Activated CD8-positive, alpha-beta memory T cell treated with anti-CD3 and anti-CD28 coated beads, Interleukin-2, amount 50 U/mL, for 48 hours (primary cell): ENCODE data around the gene EMC9.
A peak's percentile ranks its signal among the peaks of the same experiment; 100 is the strongest.

Experiments
- DNase-seq: peaks from one replicate; pipeline ENCODE4 v3.0.0-alpha.2; 2020

The EMC9 gene

DNA sequence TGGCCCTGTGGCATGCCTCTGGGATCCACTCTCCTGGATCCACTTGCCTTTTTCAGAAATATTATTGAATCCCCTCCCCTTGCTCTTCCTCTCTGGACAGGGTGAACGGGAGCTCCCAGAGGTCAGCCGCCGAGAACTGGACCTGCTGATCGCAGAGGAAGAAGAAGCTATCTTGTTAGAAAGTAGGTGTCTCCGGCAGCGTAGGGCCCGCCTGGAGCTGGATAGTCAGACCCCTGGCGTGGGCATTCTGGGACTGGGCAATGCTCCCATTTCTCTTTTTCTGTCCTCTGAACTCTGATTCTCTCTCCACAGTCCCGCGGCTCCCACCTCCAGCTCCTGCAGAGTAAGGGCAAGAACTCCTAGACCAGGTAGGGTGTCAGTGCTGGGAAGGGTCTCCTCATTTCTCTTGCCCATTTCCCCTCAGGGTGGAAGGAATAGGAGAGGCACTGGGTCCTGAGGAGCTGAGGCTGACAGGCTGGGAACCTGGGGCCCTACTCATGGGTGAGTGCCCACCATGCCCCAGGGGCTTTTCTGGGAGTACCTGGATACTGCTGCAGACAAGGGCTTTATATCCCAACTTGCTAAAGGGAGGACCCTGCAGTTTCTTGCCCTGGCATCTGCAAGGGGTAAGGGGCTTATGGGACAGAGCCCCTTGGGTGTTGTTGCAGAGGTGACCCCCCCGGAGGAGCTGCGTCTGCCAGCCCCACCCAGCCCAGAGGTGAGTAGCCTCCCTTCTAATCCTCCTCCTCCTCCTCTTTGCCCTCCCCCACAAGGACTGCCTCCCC lies 35.8 kb upstream of the EMC9 start:
- DNase-seq: no peak

DNA sequence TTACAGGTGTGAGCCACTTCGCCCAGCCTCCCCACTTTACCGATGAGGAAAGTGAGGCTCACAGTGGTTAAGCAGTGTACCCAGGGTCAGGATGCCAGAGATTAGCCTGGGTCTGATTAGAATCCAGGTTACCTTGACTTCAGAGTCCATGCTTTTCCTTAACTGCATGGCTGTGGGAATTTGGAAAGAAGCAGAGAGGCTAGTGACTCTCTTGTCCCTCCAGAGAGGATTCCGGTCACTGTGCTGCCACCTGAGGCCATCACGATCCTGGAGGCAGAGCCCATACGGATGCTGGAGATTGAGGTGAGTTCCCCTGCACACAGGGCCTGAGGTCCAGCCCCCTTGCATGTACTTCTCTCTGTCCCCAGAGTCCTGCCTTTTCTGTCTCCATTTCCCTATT lies 35.2 kb upstream of the EMC9 start:
- no peak for DNase-seq

DNA sequence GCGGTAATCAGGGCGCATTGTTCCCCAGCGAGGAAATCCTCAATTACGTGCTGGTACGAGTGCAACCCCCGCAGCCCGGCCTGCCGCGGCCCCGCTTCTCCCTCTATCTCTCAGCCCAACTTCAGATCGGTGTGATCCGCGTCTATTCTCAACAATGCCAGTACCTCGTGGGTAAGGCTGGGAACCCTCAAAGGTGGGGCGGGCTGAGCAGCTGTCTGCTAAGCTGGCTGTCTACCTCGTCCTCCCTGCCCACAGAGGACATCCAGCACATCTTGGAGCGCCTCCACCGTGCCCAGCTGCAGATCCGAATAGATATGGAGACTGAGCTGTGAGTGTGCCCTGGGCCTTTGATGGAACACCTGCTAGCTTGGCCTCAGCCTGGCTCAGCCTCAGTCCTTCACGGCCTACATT lies 31.5 kb upstream of the EMC9 start:
- no peak for DNase-seq

DNA sequence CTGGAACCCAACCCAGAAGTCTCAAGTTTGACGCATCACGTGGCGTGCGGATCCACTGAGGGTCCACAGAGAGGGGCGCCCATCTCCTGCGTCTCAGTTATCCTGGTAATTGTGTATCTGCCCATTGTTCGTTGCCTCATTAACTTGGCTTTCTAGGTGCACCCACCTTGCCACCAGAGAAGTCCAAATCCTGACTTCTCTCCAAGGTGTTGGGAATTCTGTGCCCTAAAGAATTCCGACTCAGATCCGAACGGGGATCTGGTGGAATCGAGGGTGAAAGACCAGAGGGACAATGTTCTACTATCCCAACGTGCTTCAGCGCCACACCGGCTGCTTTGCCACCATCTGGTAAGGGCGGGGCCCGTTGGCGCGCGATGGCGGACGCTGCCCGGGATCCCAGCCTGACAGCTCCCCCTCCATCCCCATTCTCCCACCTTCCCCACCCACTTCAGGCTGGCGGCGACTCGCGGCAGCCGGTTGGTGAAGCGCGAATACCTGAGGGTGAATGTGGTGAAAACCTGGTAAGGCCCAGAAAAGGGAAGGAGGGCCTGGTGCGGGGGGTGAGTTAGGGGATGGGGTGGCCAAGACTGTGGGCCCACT lies 31.0 kb upstream of the EMC9 start:
- no peak for DNase-seq

DNA sequence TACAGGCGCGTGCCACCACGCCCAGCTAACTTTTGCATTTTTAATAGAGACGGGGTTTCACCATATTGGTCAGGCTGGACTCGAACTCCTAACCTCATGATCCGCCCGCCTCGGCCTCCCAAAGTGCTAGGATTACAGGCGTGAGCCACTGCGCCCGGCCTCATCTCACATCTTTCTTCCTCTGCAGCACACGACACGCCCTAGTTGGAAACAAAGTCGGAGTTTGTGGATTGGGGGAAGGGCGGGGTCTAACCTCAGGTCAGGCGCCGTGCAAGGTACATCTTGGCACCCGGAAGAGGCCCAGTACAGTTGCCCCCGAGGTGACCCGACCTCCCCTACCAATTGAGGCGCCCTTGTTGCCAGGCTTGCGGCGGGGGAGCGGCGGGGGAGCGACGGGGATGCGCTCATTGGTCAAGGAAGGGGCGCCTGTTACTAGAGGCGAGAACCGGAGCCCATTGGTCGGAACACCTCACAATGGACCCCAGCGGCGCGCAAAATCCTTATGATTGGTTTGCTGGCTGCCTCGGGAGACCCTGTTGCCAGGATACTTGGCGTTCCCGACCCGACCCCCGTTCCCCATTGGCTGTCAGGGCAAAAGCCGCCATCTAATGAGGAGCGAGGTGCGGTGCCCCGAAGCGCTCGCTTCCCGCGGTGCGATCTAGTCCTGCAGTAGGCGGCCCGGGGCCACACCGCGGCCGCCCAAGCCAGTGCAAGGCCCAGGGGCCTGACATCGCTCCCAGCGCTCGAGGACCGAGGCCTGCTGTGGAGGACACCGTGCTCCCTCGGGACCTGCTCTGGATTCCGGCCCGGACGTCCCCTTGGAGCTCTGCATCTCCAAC lies 30.2 kb upstream of the EMC9 start, which contains the start of gene REC8:
Gene REC8 (plus strand): TSS at position 659 of the 839 bp plus-strand sequence. CDS start 473 bp downstream, outside the sequence.
- peak; percentile 89 for DNase-seq

DNA sequence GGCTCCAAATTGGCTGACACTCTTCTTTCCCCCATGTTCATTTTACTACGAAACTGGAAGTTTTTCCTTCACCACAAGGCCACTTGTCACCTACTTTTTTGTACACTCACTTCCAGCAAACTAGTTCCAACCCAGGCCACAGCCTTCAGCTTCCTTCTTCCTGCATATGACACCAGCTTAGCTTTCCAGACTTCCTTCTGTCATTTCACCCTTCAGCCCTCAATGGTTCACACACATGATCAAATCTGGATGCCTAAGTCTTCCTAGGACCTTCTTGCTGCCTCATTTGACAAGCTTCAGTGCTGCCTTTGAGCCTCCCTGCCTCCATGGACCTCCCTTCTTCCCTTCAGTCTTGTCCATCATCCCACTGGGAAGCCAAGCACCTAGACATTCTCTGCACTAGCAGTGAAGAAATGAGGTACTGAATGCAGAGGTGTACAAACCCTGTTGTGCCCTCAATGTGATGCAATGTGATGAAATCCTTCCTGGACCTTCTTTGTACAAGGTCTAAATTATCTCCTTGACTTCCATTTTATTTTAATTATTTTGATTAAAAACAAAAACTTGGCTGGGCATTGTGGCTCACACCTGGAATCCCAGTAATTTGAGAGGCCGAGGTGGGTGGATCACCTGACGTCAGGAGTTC lies 26.2 kb upstream of the EMC9 start:
- DNase-seq: no peak

DNA sequence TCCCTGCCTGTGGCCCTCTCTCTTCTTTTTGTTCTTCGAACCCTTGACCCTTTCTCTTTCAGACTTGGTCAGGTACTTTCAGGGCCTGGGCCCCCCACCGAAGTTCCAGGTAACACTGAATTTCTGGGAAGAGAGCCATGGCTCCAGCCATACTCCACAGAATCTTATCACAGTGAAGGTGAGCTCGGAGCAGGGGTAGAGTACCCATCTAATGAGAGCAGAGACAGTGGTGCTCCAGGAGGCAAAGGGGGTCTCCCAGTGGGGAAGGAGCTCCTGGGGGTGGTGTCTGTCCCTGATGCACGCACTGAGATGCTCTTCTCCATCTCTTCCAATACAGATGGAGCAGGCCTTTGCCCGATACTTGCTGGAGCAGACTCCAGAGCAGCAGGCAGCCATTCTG lies 24.4 kb upstream of the EMC9 start:
- DNase-seq: no peak

DNA sequence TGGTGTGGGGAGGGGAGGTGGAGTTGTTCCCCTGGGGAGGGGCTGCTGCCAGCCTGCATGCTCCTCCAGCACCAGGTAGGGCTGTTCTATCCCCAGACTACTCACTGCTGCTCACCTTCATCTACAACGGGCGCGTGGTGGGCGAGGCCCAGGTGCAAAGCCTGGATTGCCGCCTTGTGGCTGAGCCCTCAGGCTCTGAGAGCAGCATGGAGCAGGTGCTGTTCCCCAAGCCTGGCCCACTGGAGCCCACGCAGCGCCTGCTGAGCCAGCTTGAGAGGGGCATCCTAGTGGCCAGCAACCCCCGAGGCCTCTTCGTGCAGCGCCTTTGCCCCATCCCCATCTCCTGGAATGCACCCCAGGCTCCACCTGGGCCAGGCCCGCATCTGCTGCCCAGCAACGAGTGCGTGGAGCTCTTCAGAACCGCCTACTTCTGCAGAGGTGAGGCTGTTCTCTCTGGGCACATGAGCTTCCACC lies 23.2 kb upstream of the EMC9 start:
- no peak for DNase-seq

DNA sequence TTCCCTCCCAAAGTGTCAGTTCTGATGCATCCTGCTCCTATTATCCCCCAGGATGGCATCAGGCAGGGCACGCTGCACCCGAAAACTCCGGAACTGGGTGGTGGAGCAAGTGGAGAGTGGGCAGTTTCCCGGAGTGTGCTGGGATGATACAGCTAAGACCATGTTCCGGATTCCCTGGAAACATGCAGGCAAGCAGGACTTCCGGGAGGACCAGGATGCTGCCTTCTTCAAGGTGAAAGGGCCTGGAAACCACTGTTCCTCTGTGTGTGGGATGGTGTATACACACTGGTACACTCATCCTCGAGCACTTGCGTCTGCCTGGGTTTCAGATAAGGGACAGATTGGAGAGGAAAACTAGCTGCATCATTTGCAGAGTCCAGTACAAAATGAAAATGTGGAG lies 20.7 kb upstream of the EMC9 start:
- DNase-seq: no peak

DNA sequence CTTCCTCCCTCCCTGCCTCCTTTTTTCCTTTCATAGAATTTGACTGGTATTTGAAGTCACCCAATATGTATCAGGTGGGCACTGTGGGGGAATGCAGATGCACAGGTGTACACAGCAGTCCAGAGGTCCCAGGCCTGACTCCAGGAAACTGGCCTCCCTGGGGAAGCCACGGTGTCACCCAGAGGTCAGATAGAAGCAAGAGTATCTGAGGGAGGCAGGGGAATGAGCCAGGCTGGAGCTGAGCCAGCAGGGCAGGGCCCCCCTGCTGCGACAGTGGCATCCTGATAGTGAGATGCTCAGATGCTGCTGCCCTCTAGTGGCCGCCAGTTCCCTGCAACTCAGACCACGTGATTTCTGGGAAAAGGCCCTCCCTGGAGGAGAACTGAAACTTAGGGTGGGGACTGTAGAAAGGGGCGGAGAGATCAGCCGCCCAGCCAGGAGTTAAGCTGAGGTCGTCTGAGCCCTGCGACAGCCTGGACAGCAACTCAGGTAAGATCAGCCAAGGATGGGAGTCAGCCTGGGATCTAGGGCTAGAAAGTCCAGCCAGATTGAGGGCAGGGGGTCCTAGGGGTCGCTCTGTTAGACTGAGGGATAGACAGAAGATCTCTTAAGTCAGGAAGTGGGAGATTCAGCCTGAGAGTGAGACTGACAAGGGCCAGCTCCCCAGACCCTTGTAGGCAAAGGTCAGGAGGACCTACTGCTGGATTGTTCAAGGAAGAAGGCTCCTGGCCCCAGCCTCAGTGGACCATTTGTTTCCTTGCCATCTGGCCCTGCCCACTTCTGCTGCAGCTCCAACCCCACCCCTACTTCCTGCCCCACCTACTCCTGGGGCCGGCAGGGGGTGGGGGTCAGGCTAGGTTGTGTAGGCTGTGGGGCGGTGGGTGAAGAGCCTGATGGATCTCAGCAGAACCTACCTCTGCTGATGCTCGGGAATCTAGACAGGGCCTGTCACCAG lies 19.7 kb upstream of the EMC9 start, which contains the start of gene IRF9:
Gene IRF9 (plus strand): TSS at position 416 of the 955 bp plus-strand sequence. CDS start 880 bp downstream, outside the sequence.
- peak; percentile 100 for DNase-seq

DNA sequence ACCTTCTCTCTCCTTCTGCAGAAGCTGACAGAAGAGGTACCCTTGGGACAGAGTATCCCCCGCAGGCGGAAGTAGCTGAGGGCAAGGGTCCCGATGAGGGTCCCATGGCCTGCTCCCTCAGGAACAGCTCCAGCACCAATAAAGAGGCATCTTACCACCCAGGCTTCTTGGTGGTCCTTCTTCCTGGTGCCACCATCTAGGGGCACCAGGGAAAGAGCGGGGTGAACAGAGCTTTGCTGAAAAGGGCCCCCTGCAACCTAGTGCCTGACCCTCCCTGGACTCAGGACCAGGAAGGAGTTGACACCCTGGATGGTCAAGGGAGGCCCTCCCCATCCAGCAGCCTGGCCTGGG lies 19.1 kb upstream of the EMC9 start:
- no peak for DNase-seq

DNA sequence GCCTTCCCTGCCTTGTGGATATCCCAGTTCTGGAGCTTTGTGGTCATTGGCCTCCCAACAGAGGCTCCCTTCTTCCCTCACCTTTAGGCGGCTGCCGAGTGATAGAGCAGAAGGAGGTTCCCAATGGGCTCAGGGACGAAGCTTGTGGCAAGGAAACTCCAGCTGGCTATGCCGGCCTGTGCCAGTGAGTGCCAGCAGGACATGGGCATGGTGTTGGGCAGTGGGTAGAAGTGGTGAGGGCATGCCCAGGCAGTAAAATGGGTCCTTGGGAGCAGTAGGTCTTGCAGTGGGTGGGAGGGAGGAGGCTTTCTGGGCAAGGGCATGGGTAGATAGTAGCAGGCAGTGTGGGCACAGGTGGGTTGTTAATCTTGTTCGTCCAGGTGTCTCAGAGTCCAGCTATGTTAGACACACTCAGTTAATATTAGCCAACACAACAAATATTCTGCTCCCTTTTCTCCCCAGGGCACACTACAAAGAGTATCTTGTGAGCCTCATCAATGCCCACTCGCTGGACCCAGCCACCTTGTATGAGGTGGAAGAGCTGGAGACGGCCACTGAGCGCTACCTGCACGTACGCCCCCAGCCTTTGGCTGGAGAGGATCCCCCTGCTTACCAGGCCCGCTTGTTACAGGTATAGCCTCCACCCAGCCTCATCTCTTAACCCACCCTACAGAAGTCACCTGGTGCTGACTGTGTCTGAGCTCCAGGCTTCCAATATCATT lies 18.5 kb upstream of the EMC9 start:
- DNase-seq: no peak

DNA sequence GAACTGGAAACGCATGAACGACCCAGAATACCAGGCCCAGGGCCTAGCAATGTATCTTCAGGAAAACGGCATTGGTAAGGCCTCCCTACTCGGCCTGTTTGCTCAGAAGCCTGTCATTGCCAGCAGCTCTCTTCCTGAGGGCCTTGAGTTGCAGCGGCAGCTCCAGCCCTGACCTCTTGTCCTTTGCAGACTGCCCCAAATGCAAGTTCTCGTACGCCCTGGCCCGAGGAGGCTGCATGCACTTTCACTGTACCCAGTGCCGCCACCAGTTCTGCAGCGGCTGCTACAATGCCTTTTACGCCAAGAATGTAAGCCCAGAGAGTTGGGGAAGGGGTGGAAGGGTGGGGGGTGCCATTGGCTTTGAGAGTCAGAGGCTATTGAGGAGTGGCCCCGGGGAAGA lies 15.9 kb upstream of the EMC9 start:
- DNase-seq: no peak

DNA sequence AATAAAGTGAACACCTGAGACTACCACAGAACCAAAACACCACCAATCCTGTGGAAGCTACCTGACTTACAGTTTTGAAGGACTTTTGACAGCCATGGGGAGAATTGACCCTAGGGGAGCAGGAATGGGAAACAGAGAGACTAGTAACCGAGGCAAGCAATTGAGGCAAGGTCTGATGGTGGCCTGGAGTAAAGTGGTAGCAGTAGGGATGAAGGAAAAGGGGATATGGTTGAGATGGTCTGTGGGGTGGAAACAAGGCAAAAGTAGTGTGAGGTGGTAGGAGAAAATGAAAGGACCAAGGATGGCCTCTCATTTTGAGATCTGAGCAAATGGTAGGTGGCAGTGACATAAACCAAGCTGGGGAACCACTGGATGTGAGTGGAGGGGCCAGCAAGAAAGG lies 15.4 kb upstream of the EMC9 start:
- DNase-seq: no peak

DNA sequence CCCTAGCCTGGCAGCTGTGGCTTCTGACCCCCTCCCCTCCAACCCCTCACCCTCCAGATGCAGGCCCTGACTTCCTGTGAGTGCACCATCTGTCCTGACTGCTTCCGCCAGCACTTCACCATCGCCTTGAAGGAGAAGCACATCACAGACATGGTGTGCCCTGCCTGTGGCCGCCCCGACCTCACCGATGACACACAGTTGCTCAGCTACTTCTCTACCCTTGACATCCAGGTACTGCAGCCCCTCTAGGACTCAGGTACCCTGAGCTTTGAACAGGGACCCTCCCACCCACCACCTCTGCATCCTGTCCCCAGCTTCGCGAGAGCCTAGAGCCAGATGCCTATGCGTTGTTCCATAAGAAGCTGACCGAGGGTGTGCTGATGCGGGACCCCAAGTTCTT lies 13.7 kb upstream of the EMC9 start:
- no peak for DNase-seq

DNA sequence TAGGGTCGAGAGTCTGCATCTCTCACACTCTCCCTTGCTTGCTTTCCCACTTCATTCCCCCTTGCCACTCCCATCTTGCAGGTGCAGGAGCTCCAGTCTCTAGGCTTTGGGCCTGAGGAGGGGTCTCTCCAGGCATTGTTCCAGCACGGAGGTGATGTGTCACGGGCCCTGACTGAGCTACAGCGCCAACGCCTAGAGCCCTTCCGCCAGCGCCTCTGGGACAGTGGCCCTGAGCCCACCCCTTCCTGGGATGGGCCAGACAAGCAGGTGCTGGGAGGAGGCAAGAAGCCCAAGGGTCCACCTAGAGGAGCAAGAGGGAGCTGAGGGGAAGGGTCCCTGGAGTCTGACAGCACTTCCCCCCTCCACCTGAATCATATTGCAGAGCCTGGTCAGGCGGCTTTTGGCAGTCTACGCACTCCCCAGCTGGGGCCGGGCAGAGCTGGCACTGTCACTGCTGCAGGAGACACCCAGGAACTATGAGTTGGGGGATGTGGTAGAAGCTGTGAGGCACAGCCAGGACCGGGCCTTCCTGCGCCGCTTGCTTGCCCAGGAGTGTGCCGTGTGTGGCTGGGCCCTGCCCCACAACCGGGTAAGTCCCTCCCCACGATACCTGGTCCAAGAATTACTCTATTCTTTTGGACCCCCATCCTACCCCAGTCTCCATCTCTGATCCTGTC lies 10.2 kb upstream of the EMC9 start:
- DNase-seq: no peak

DNA sequence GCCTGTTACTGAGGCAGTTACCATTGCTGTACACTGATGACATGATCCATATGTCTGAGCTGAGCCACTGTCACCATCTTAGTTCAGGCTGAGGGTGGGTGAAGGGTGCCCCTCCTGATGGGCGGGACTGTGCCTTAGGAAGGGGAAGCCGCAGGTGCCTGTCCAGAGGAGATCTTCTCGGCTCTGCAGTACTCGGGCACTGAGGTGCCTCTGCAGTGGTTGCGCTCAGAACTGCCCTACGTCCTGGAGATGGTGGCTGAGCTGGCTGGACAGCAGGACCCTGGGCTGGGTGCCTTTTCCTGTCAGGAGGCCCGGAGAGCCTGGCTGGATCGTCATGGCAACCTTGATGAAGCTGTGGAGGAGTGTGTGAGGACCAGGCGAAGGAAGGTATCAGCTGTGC lies 9.6 kb upstream of the EMC9 start:
- no peak for DNase-seq

DNA sequence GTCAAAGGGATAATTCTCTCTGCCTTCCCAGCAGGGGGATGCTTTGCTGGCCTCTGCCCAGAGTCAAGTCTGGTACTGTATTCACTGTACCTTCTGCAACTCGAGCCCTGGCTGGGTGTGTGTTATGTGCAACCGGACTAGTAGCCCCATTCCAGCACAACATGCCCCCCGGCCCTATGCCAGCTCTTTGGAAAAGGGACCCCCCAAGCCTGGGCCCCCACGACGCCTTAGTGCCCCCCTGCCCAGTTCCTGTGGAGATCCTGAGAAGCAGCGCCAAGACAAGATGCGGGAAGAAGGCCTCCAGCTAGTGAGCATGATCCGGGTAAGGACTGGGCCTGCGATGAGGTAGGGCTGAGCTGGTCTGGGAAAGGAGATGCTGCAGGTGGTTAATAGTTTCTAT lies 9.2 kb upstream of the EMC9 start:
- DNase-seq: no peak

DNA sequence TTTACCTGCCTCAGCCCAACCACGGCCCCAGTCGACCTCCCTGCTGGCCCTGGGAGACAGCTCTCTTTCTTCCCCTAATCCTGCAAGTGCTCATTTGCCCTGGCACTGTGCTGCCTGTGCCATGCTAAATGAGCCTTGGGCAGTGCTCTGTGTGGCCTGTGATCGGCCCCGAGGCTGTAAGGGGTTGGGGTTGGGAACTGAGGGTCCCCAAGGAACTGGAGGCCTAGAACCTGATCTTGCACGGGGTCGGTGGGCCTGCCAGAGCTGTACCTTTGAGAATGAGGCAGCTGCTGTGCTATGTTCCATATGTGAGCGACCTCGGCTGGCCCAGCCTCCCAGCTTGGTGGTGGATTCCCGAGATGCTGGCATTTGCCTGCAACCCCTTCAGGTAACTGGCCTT lies 8.7 kb upstream of the EMC9 start:
- no peak for DNase-seq

DNA sequence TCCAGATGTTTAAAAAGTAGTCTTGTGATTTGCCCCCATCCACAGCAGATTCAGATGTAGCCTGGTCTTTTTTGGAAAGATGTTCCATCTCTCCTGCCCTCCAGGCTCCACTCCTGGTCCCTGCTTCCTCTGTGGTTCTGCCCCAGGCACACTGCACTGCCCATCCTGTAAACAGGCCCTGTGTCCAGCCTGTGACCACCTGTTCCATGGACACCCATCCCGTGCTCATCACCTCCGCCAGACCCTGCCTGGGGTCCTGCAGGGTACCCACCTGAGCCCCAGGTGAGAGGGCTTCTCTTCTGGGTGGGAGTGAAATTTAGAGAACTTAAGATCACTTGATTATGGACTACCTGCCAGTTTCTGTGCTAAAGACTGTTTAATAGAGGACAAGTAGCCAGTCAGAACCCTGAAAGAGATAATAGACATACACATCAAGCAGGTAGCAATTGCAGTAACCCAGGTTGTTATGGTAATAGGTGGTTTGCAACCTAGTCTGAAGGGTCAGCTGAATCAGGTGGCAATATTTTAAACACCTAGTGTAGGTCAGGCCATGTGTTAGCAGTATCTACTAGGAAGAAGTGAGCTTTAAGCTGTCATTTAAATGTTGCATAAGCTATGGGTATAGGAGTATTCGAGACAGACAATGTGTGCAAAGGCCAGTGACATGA lies 8.0 kb upstream of the EMC9 start:
- DNase-seq: no peak
